CD8-positive, alpha-beta memory T cell (primary cell): ENCODE measurements around the gene TMOD1. TPM values are rescaled to one million over a fixed set of nuclear protein-coding genes. Genes with fewer than 3 reads are reported as not detected.
A peak's percentile ranks its signal among the peaks of the same experiment; 100 is the strongest.

ENCODE experiments used
- CTCF ChIA-PET: fragments of 350-600 bp; sonication (Branson Sonifier 250); formaldehyde crosslinking; loops from one replicate; lab custom pipeline; 2021; ENCODE audit warnings: antibody characterized with exemption; lab: Charles Lee
- POLR2A ChIA-PET: fragments of 350-600 bp; sonication (Branson Sonifier 250); formaldehyde crosslinking; loops from one replicate; lab custom pipeline; 2021; ENCODE audit warnings: antibody characterized with exemption; lab: Charles Lee
- DNase-seq, 5 donors: peaks; one replicate each; pipeline versions ENCODE4 v3.0.0 to v3.0.0-alpha.2; 2020 to 2022; ENCODE audit warnings: mixed read lengths in 1 of 5
- H3K27ac ChIP-seq: one replicate; pipeline ENCODE4 v1.7.0; 2013; ENCODE audit warnings: low read depth, mild to moderate bottlenecking, low read length, moderate library complexity
- H3K27me3 ChIP-seq: 2 replicates; pipeline ENCODE4 v1.7.0; 2013; ENCODE audit warnings: low read length, mild to moderate bottlenecking; ENCODE audit not compliant: insufficient read depth, poor library complexity, severe bottlenecking
- H3K36me3 ChIP-seq: 2 replicates; pipeline ENCODE4 v1.7.0; 2013; ENCODE audit warnings: mild to moderate bottlenecking, low read length, moderate library complexity; ENCODE audit not compliant: insufficient read depth
- H3K4me1 ChIP-seq: 2 replicates; pipeline ENCODE4 v1.7.0; 2013; ENCODE audit warnings: mild to moderate bottlenecking, low read length, moderate library complexity; ENCODE audit not compliant: insufficient read depth
- H3K4me3 ChIP-seq: 2 replicates; pipeline ENCODE4 v1.7.0; 2013; ENCODE audit warnings: mild to moderate bottlenecking, low read length
- H3K9me3 ChIP-seq: 2 replicates; pipeline ENCODE4 v1.7.0; 2013; ENCODE audit warnings: mild to moderate bottlenecking, low read length
- H3K27ac Mint-ChIP-seq, 8 donors: one replicate each; pipeline ENCODE4 v1.8.0; 2020 to 2021; ENCODE audit warnings: mixed read lengths in 8 of 8, mild to moderate bottlenecking in 6 of 8, inconsistent platforms in 3 of 8, moderate library complexity in 3 of 8
- H3K27me3 Mint-ChIP-seq, 2 donors: one replicate each; pipeline ENCODE4 v1.8.0; 2020 to 2021; ENCODE audit warnings: mixed read lengths in 2 of 2, mild to moderate bottlenecking in 1 of 2, moderate library complexity in 1 of 2
- H3K36me3 Mint-ChIP-seq, 3 donors: one replicate each; pipeline ENCODE4 v1.8.0; 2020 to 2021; ENCODE audit warnings: mixed read lengths in 3 of 3, inconsistent platforms in 1 of 3, mild to moderate bottlenecking in 1 of 3
- H3K4me1 Mint-ChIP-seq, 3 donors: one replicate each; pipeline ENCODE4 v1.8.0; 2020 to 2021; ENCODE audit warnings: mixed read lengths in 3 of 3, inconsistent platforms in 1 of 3, mild to moderate bottlenecking in 1 of 3
- H3K4me3 Mint-ChIP-seq, 7 donors: one replicate each; pipeline ENCODE4 v1.8.0; 2020 to 2021; ENCODE audit warnings: mixed read lengths in 7 of 7, mild to moderate bottlenecking in 6 of 7, moderate library complexity in 4 of 7, inconsistent platforms in 2 of 7
- H3K9me3 Mint-ChIP-seq, 5 donors: one replicate each; pipeline ENCODE4 v1.8.0; 2020 to 2022; ENCODE audit warnings: mixed read lengths in 5 of 5, mild to moderate bottlenecking in 3 of 5, moderate library complexity in 2 of 5, inconsistent platforms in 1 of 5
- polyA plus RNA-seq: library from polyadenylated mRNA; unstranded; fragments of 300-500 nt; fragmentation: Illumina TruSeq; gene quantifications from one replicate; pipeline ENCODE4 v1.2.3, GENCODE V29; 2021
- total RNA-seq, 2 experiments: library from RNA; stranded (reverse); gene quantifications; one replicate each; pipeline ENCODE4 v1.2.3, GENCODE V29; 2021

Gene TMOD1
- total and polyA plus RNA-seq, 3 experiments from 2014 or later = 1.2 to 1.5 (median 1.3) TPM

DNA sequence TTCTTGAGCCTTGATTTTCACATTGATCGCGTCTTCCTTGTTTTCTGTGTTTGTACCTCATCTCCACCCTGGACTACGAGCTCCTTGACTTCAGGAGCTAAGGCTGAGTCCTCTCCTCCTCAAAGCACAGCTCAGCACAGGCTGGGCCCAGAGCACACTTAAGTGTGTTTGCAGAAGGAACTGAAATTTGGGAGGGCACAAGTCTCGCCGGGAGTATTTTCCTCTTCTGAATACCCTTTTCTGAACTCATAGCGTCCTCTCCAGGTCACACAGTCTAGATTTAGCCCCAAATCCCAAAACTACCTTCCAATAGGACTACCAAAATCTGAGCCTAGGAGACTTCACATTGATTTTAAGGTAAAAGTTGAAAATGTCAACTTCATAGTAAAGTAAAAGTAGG is 90.1 kb downstream of the TMOD1 start:
- Histone ChIP-seq H3K36me3 (no peaks in the 10 kb centered on the region), H3K4me1 (no peaks in the 10 kb centered on the region), H3K4me3 (no peak overlapping the region), H3K9me3 (no peaks in the 10 kb centered on the region), H3K27ac (no peak overlapping the region), H3K27me3 (no peaks in the 10 kb centered on the region)
- Mint-ChIP-seq H3K36me3 (peaks cover 2 to 13% (median 5%) of the 10 kb centered on the region in 3 donors), H3K4me1 (no peaks in the 10 kb centered on the region), H3K27me3 (peaks cover 0 to 14% of the 10 kb centered on the region in 2 donors), H3K4me3 (no peak overlapping the region), H3K9me3 (peaks cover 3 to 10% (median 7%) of the 10 kb centered on the region in 5 donors), H3K27ac (no peak overlapping the region)
- POLR2A ChIA-PET = no interaction called here
- CTCF ChIA-PET = no interaction called here
- no peak for DNase-seq

DNA sequence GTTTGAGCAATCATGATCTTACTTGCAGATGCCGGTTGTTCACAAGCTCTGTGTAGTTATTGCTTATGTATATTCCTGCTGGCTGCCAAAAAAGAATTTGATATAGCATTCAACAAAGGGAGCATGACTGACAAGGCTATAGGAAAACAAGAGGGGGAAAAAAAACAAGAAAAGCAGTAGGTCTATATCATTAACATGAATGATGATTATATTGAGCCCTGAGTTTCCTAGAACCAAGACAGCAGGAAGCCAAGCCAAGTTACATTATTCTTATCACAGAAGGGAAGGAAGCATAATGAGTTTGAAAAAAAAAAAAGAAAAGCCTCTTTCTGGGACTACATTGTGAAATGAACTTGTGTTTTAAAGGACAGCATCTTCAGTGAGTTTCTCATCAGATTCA is 90.7 kb downstream of the TMOD1 start:
- Mint-ChIP-seq H3K4me1 (no peaks in the 10 kb centered on the region), H3K36me3 (peaks cover 0 to 9% (median 5%) of the 10 kb centered on the region in 3 donors), H3K27ac (no peak overlapping the region), H3K27me3 (peaks cover 0 to 11% of the 10 kb centered on the region in 2 donors), H3K9me3 (peaks cover under 1 to 6% (median 6%) of the 10 kb centered on the region in 5 donors), H3K4me3 (no peak overlapping the region)
- Histone ChIP-seq H3K27ac (no peak overlapping the region), H3K36me3 (no peaks in the 10 kb centered on the region), H3K9me3 (no peaks in the 10 kb centered on the region), H3K27me3 (no peaks in the 10 kb centered on the region), H3K4me1 (no peaks in the 10 kb centered on the region), H3K4me3 (no peak overlapping the region)
- no peak for DNase-seq
- CTCF ChIA-PET = no interaction called here
- POLR2A ChIA-PET = no interaction called here

DNA sequence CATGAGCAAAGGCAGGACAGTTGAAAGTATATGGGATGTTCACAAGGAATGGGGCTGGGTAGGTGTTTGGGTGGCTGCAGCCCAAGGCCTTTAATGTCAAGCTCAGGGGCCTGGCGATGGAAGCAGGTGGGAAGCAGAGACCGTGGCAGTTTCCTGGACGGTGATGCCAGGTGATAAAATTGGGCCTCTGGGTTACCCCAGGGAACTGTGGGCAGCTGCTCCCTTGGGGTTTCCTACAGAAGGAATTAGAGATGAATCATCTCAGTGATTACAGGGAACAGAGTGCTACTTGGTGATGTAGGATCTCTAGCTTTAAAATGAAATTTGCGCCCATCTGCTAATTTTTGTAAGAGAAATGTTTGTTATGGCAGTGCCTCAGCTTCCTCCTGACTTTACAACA is 92.5 kb downstream of the TMOD1 start:
- Histone ChIP-seq H3K4me3 (no peak overlapping the region), H3K27me3 (no peaks in the 10 kb centered on the region), H3K9me3 (no peaks in the 10 kb centered on the region), H3K27ac (no peak overlapping the region), H3K36me3 (no peaks in the 10 kb centered on the region), H3K4me1 (no peaks in the 10 kb centered on the region)
- ChIA-PET CTCF (interaction anchor here (1.8 kb wide), 1 partner anchor 125 kb away, joined by 5 read pairs; no protein-coding TSS in a partner anchor), POLR2A (no interaction called here)
- Mint-ChIP-seq H3K36me3 (peaks cover 0 to 5% (median 0%) of the 10 kb centered on the region in 3 donors), H3K27me3 (peaks cover 0 to 3% of the 10 kb centered on the region in 2 donors), H3K9me3 (no peaks in the 10 kb centered on the region), H3K27ac (no peak overlapping the region), H3K4me3 (no peak overlapping the region), H3K4me1 (peaks cover 7 to 8% (median 7%) of the 10 kb centered on the region in 3 donors)
- no peak for DNase-seq

DNA sequence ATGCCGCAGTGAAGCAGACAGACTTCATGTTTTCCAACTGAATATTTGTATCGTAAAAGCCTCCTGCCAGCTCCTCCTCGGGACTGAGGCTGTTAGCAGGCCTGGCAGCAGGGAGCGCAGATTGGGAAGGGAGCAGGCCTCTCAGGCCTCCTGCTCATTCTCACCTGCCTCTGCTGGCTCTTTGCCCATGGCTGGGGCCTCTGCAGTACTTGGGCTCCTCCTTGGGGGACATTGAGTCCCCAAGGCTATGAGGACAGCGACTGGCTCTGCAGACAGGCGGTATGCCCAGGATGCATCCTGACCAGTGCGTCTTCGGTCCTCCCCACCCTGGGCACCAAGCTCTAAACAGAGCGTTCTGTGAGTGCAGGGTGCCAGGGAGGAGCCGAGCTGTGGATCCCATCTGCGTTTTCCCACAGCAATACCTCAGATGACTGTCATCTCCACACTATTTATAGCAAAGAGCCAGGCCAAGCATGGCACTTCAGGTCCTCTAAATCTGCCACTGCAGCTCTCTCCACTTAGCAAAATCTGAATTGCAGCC is 93.0 kb downstream of the TMOD1 start:
- H3K9me3 ChIP-seq = no peaks in the 10 kb centered on the region
- H3K36me3 Mint-ChIP-seq = peaks cover 0 to 5% (median 0%) of the 10 kb centered on the region in 3 donors
- H3K27me3 ChIP-seq = no peaks in the 10 kb centered on the region
- H3K4me1 ChIP-seq = no peaks in the 10 kb centered on the region
- H3K27ac ChIP-seq = no peak overlapping the region
- CTCF ChIA-PET = interaction anchor here (1.8 kb wide), 1 partner anchor 126 kb away, joined by 5 read pairs; no protein-coding TSS in a partner anchor
- H3K36me3 ChIP-seq = no peaks in the 10 kb centered on the region
- no peak for DNase-seq
- H3K27ac Mint-ChIP-seq = no peak overlapping the region
- no peak overlapping the region for H3K4me3 ChIP-seq
- no peak overlapping the region for H3K4me3 Mint-ChIP-seq
- POLR2A ChIA-PET = no interaction called here
- peaks cover 7 to 9% (median 7%) of the 10 kb centered on the region in 3 donors for H3K4me1 Mint-ChIP-seq
- H3K27me3 Mint-ChIP-seq = peaks cover 0 to 3% of the 10 kb centered on the region in 2 donors
- H3K9me3 Mint-ChIP-seq = no peaks in the 10 kb centered on the region

DNA sequence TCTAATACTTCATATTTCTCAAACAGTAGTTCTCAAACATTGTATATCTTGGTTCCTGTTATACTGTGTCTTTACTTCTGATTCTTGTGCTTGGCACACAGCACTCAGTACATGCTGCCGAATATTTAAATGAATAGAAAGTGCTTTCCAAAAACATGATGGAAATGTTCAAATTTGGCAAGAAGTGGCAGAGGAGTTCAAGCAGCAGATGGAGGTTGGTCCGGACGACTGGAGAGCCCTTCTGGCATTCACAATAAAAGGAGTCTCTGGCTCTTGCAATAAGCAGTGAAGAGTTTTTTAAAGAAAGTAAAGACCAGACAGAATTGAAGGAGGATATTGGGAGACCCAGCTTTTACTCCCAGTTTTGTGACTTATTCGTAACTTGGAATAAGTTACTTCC is 95.4 kb downstream of the TMOD1 start:
- CTCF ChIA-PET = interaction anchor here (2.4 to 3.9 kb wide), 2 partner anchors 13 to 127 kb away, joined by 33 to 48 read pairs; no protein-coding TSS in a partner anchor
- H3K27ac ChIP-seq = no peak overlapping the region
- H3K36me3 ChIP-seq = peaks cover 13% of the 10 kb centered on the region
- Mint-ChIP-seq H3K36me3 (peaks cover 0 to 24% (median 10%) of the 10 kb centered on the region in 3 donors), H3K4me3 (no peak overlapping the region), H3K9me3 (no peaks in the 10 kb centered on the region), H3K27me3 (no peaks in the 10 kb centered on the region), H3K27ac (peak overlapping the region in 1 of 8 donors; percentile 54), H3K4me1 (peaks cover 7 to 9% (median 7%) of the 10 kb centered on the region in 3 donors)
- no peaks in the 10 kb centered on the region for H3K27me3 ChIP-seq
- no peak overlapping the region for H3K4me3 ChIP-seq
- POLR2A ChIA-PET = no interaction called here
- no peaks in the 10 kb centered on the region for H3K9me3 ChIP-seq
- DNase-seq = no peak
- H3K4me1 ChIP-seq = no peaks in the 10 kb centered on the region

DNA sequence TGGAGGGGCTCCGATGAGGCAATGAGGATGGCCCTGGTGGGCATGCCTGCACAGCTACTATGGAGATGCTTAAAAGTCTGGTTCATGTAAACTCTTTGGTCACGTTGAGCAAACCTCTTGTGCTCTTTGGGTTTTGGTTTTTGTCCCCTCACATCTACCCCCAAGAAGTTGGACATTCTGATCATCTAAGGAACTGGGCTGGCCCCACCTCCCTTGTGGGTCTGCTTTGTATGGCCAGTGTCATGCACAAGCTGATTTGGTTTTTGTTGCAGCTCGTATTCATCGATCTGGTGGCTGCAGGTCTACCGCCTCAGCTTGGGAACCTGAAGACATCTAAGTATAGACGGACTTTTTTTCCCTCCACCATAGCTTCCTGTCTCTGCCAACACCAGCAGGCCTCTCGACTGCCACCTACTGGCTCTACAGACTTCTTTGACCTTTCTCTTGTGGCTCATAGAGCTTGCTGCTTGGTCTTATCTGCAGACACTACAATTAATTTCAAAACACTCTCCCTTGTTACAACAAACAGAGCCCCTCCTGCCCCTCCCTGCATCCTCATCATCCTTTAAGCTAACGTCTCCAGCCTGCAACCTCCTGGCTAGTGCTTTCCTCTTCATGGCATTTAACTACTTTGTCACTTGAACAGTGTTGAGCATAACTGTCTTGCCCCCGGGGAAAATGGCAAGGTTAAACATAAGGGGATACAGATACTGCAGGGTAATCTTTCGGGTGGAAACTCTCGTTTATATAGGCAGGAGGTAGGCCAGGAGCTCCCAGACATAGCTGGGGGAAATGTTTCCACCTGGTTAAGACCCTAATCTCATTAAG is 97.2 kb downstream of the TMOD1 start:
- Histone ChIP-seq H3K27me3 (no peaks in the 10 kb centered on the region), H3K4me3 (no peak overlapping the region), H3K36me3 (peaks cover 18% of the 10 kb centered on the region), H3K4me1 (no peaks in the 10 kb centered on the region), H3K27ac (no peak overlapping the region), H3K9me3 (no peaks in the 10 kb centered on the region)
- Mint-ChIP-seq H3K36me3 (peaks cover 0 to 38% (median 17%) of the 10 kb centered on the region in 3 donors), H3K9me3 (no peaks in the 10 kb centered on the region), H3K4me3 (peak overlapping the region in 6 of 7 donors; percentile 49 to 79 (median 62)), H3K27me3 (no peaks in the 10 kb centered on the region), H3K27ac (peak overlapping the region in 6 of 8 donors; percentile 10 to 72 (median 38)), H3K4me1 (peaks cover 7 to 9% (median 7%) of the 10 kb centered on the region in 3 donors)
- CTCF ChIA-PET = interaction anchor here (0.5 to 3.9 kb wide), 39 partner anchors 8 to 1008 kb away, joined by 3 to 50 read pairs (median 4); partner anchors contain the start of genes NCBP1, TDRD7, TSTD2 and ZNF782
- DNase-seq = peak; percentile 44 to 75 (median 61)
- POLR2A ChIA-PET = interaction anchor here (0.6 to 1.1 kb wide), 2 partner anchors 35 to 186 kb away, joined by 3 to 4 read pairs; partner anchors contain the start of genes NCBP1 and TSTD2

DNA sequence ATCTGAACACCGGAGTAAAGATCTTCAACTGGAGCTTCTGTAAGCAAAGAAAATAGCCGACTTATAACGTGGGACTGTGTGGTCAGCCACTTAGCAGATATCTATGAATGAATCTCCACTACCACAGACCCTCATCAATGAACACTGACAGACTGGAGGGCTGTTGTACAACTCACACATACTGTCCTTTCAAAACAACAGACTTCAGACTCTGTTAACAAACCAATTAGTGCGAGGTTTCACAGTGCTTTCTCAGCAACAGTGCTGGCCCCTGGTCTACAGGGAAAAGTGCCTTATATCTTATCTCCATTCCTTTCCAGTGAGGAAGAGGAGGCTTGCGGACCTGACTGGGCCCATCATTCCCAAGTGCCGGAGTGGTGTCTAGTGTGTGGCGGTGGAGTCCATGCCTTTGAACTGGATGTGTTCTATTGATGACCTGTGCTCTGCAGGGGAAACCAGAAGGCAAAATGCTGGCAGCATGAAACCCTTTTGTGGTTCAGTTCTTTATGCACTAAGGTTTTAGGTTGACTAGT is 97.9 kb downstream of the TMOD1 start:
- CTCF ChIA-PET = interaction anchor here (0.7 to 3.9 kb wide), 34 partner anchors 9 to 745 kb away, joined by 3 to 50 read pairs (median 4); partner anchors contain the start of genes NCBP1, TDRD7, TSTD2 and ZNF782
- Mint-ChIP-seq H3K36me3 (peaks cover 0 to 44% (median 19%) of the 10 kb centered on the region in 3 donors), H3K4me1 (peaks cover 7 to 9% (median 7%) of the 10 kb centered on the region in 3 donors), H3K27ac (peak overlapping the region in 2 of 8 donors; percentile 12 to 35), H3K4me3 (no peak overlapping the region), H3K9me3 (no peaks in the 10 kb centered on the region), H3K27me3 (no peaks in the 10 kb centered on the region)
- H3K27me3 ChIP-seq = no peaks in the 10 kb centered on the region
- no peak for DNase-seq
- no peak overlapping the region for H3K4me3 ChIP-seq
- peaks cover 22% of the 10 kb centered on the region for H3K36me3 ChIP-seq
- H3K27ac ChIP-seq = no peak overlapping the region
- no peaks in the 10 kb centered on the region for H3K4me1 ChIP-seq
- no peaks in the 10 kb centered on the region for H3K9me3 ChIP-seq
- POLR2A ChIA-PET = interaction anchor here (1.1 kb wide), 1 partner anchor 187 kb away, joined by 4 read pairs; no protein-coding TSS in a partner anchor
